Stimulated activated CD8-positive, alpha-beta memory T cell treated with anti-CD3 and anti-CD28 coated beads, Interleukin-12 subunit alpha, Interleukin-12 subunit beta, amount 100 ng/mL, for 24 hours (primary cell): ENCODE results near the gene ANK2.
"Not testable (repeated sequence)": the region's sequence is repeated elsewhere in the genome, so short reads cannot be mapped to it uniquely, and the experiment has no call there.

Source experiments
- DNase-seq: peaks from one replicate; pipeline ENCODE4 v3.0.0-alpha.2; 2020; ENCODE audit errors: extremely low read depth

The ANK2 gene

GRCh38 chr4:113052379-113052951, 3.0 kb downstream of the ANK2 start:
- DNase-seq: no peak

- DNase-seq: no peak
Measured at GRCh38 chr4:113053883-113054282, 4.4 kb downstream of the ANK2 start.

GRCh38 chr4:113056318-113056717, 6.9 kb downstream of the ANK2 start:
- DNase-seq: no peak

- no peak for DNase-seq
Measured at GRCh38 chr4:113057891-113058290, 8.4 kb downstream of the ANK2 start.

GRCh38 chr4:113059449-113060182, 10.2 kb downstream of the ANK2 start:
- DNase-seq: no peak

GRCh38 chr4:113060853-113061252, 11.4 kb downstream of the ANK2 start:
- DNase-seq: no peak

GRCh38 chr4:113064244-113064643, 14.8 kb downstream of the ANK2 start:
- no peak for DNase-seq

GRCh38 chr4:113065629-113066028, 16.2 kb downstream of the ANK2 start:
- no peak for DNase-seq

GRCh38 chr4:113068771-113069170, 19.3 kb downstream of the ANK2 start:
- DNase-seq: not testable (repeated sequence)

GRCh38 chr4:113069212-113069892, 19.9 kb downstream of the ANK2 start:
- DNase-seq: no peak

- DNase-seq: no peak
Measured at GRCh38 chr4:113070755-113071154, 21.3 kb downstream of the ANK2 start.

- no peak for DNase-seq
Measured at GRCh38 chr4:113071274-113071673, 21.8 kb downstream of the ANK2 start.

- no peak for DNase-seq
Measured at GRCh38 chr4:113071805-113072204, 22.4 kb downstream of the ANK2 start.

GRCh38 chr4:113073451-113074005, 24.1 kb downstream of the ANK2 start:
- DNase-seq: no peak

GRCh38 chr4:113077575-113077974, 28.1 kb downstream of the ANK2 start:
- no peak for DNase-seq

- no peak for DNase-seq
Measured at GRCh38 chr4:113078066-113078465, 28.6 kb downstream of the ANK2 start.

- DNase-seq: no peak
Measured at GRCh38 chr4:113080050-113080449, 30.6 kb downstream of the ANK2 start.

- DNase-seq: no peak
Measured at GRCh38 chr4:113080624-113081023, 31.2 kb downstream of the ANK2 start.

- DNase-seq: no peak
Measured at GRCh38 chr4:113083346-113083745, 33.9 kb downstream of the ANK2 start.

- DNase-seq: no peak
Measured at GRCh38 chr4:113086172-113086695, 36.8 kb downstream of the ANK2 start.

- DNase-seq: no peak
Measured at GRCh38 chr4:113088050-113088449, 38.6 kb downstream of the ANK2 start.

GRCh38 chr4:113090954-113091353, 41.5 kb downstream of the ANK2 start:
- DNase-seq: no peak

GRCh38 chr4:113094331-113094730, 44.9 kb downstream of the ANK2 start:
- DNase-seq: no peak
